Measurements from ENCODE around the gene S100A5.

Gene S100A5

DNA sequence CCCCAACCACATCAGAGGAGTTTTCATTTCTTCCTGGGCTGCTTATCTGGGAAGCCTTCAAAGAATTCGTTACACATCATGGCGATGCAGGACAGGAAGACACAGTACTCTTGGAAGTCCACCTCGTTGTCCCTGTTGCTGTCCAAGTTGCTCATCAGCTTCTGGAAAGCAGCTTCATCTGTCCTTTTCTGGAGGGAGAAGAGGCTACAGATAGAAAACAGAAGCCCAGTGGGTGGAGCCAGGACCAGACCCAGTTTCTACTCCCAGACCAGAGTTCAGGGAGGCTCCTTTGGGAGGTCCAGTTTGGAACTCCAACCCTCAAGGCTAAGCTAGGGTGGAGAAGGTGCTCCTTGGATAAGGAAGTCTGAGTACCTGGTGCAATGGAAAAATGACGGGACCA, 3.0 kb upstream of the S100A5 start:
- H3K27ac ChIP-seq, result no peak overlapping the region

DNA sequence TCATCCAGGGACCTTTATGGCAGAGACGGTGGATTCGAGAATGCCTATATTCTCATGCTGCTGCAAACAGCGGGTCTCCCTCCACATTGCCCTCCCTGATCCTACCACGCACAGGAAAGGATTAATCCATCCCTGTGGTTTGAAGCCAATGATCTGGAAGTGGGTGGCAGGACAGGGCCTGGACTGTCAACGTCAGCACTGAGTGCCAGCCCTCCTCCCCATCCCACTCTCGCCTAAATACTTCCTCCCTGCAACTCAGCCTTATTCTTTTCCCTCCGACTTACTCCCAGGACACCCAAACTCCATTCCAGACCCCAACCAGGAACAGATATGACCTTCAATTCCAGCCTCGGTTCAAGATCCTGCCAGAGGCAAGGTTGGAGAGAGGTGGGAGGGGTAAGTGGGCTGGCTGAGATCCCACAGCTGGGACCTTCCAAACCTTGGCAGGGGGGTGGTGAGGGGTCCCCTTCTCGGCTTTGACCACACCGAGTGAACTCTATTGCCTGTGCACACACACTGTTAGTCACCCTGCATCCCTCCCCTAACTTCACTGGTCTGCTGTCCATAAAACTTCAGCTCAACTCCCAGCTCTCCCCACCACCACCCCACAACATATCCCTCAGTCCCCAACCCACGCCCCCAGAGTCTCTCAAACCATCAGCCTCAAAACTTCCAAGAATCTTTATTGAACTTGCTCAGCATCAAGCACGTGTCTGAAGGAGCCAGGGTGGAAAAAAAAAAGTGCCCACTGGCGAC, 2.4 kb upstream of the S100A5 start:
- TF ChIP-seq, protein P1, sequence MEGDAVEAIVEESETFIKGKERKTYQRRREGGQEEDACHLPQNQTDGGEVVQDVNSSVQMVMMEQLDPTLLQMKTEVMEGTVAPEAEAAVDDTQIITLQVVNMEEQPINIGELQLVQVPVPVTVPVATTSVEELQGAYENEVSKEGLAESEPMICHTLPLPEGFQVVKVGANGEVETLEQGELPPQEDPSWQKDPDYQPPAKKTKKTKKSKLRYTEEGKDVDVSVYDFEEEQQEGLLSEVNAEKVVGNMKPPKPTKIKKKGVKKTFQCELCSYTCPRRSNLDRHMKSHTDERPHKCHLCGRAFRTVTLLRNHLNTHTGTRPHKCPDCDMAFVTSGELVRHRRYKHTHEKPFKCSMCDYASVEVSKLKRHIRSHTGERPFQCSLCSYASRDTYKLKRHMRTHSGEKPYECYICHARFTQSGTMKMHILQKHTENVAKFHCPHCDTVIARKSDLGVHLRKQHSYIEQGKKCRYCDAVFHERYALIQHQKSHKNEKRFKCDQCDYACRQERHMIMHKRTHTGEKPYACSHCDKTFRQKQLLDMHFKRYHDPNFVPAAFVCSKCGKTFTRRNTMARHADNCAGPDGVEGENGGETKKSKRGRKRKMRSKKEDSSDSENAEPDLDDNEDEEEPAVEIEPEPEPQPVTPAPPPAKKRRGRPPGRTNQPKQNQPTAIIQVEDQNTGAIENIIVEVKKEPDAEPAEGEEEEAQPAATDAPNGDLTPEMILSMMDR (conservative IDR thresholded peaks at IDR 0.05), result no peak
- no peak overlapping the region for H3K27ac ChIP-seq

More for the DNA sequence above, 3.0 kb upstream of the S100A5 start:
- TF ChIP-seq, protein P1 (conservative IDR thresholded peaks at IDR 0.05), result no peak

DNA sequence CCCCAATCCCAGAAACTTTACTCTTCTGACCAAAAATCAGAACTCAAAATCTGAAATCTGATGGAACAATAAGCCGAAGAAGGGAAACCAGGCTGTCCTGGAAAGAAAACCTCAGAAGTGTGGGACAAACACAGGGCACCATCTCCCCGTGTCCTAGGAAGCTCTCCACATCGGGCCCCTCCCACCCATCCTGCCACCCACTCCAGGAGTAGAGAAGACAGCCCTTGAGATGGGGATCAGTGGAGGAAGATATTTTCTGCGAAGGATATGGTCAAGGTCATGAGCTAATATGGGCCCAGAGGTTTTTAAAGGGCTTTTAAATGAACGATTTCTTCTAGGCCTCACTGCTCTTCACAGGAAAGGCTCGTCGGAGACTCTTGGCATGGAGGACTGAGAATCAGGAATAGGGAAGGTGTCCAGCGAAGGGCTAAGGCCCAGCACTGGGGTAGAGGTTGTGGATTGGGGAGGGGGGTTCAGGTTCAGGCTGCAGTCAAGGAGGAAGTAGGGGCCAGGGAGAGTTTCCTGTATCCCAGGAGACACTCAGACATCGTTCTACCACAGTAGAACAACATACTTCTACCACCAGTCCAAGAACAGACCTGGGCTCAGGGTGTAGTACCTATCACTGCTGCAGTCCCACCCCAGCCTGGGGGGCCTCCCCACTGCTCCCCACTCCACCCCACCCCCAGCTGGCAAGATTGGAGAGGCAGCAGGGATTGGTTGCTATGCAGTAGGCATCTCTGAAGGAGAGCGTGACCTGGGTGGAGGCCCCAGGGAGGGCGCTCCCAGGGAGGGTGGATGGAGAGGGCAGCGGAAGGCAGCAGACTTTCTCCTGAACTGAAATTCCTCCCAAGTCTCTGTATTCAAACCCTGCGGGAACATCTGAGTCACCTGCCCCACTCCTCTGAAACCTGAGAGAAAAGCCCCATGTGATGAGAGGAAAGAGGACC, 1.2 kb upstream of the S100A5 start:
- TF ChIP-seq, protein P1 (conservative IDR thresholded peaks at IDR 0.05), result no peak
- H3K27ac ChIP-seq, result no peak overlapping the region

DNA sequence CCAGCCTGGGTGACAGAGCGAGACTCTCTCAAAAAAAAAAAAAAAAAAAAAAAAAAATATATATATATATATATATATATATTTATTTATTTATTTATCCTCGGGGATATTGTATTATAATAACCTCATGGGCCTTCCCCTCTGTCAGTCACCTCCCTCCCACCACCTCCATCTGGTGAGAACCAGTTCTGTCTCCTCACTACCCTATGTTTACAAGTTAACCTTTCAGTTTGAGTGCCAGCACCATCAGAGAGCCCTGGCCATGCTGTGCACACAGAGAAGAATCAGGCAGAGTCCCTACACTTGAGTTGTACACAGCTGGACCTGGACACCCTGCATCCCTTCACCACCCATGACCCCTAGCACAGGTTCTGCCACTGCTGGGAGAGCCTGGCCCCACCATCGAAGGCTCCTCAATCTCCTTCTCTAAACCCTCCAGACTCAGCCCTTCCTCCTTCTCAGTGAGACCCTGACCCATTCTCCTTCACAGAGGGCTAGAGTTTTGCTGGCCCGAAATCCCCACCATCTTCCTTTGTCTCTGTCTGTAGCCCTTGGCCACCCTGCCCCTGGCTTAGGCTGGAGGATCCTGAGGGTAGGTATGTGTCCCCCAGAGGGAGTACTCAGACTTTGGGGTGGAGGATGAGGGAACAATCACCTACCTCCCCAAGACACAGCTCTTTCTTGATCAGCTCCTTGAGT, 1.2 kb downstream of the S100A5 start:
- no peak overlapping the region for H3K27ac ChIP-seq
- TF ChIP-seq, protein P1 (conservative IDR thresholded peaks at IDR 0.05), result no peak

DNA sequence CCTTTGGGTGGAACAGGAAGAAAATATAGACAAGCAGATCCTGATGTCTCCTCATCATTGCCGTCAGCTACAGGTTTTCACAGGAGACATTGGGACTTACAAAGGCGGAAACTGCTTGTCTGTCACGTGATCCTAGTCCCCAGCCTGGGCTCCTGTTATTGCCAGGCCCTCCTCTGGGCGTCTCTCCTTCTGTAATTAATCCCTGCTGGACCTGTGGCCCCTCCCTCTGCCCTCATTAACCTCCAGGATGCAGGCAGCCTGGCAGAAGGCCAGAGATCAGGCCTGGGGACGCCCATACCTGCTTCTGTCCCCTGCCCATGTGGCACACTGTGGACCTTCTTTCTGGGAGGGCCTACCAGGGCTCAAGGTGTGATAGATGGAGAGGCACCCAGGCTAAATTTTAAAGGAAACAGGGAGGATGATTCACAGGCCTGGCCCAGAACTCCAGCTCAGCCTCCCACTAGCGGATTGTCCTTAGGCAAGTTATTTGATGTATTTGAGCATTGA, 2.4 kb downstream of the S100A5 start:
- TF ChIP-seq, protein P1 (conservative IDR thresholded peaks at IDR 0.05), result no peak

DNA sequence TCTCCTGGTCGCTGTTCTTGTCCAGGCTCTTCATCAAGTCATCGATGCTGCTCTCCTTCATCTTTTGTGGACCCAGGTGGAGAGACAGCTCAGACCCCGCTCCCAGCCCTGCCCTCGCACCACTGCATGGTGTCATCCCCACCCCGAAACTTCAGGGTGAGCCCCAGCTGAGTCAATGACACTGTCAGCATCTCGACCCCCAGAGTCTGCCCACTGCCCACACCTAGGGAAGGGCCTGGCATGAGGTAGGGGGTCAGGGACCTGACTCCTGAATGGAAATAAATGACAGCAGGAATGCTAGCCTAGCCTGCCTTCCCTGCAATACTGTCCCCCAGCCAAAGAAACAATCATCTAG, 3.4 kb downstream of the S100A5 start:
- H3K27ac ChIP-seq, result no peak overlapping the region

More for the DNA sequence above, 2.4 kb downstream of the S100A5 start:
- H3K27ac ChIP-seq, result no peak overlapping the region

More for the DNA sequence above, 3.4 kb downstream of the S100A5 start:
- TF ChIP-seq, protein P1 (conservative IDR thresholded peaks at IDR 0.05), result no peak
